Lung (tissue), 12 donors: Measurements from ENCODE around the gene POLR3B. TPM values are rescaled to one million over a fixed set of nuclear protein-coding genes. Genes with fewer than 3 reads are reported as not detected.

Experiments used
- ATAC-seq: fragments of 200-7000 bp; cut with Tn5 transposase; one replicate; pipeline ENCODE4 v1.9.1; 2020; ENCODE audit warnings: moderate number of reproducible peaks; ENCODE audit not compliant: insufficient read depth, low FRiP score
- DNase-seq, 3 donors: peaks; one replicate each; pipeline ENCODE4 v3.0.0-alpha.2; 2013 to 2017
- H3K27ac ChIP-seq, 2 donors: one replicate each; pipeline ENCODE4 v1.5.1; 2013; ENCODE audit warnings: mild to moderate bottlenecking in 2 of 2, moderate library complexity in 2 of 2, control low read depth in 1 of 2, inconsistent platforms in 1 of 2, low read depth in 1 of 2, low read length in 1 of 2
- H3K27me3 ChIP-seq, 3 donors: one replicate each; pipeline ENCODE4 v1.5.1; 2013; ENCODE audit warnings: low read length in 2 of 3; ENCODE audit not compliant: control insufficient read depth in 3 of 3, insufficient read depth in 3 of 3
- H3K36me3 ChIP-seq, 4 donors: one replicate each; pipeline ENCODE4 v1.5.1; 2013; ENCODE audit warnings: low read length in 4 of 4, mild to moderate bottlenecking in 1 of 4, moderate library complexity in 1 of 4; ENCODE audit not compliant: control insufficient read depth in 4 of 4, insufficient read depth in 4 of 4
- H3K4me1 ChIP-seq, 5 donors: one replicate each; pipeline ENCODE4 v1.5.1; 2013; ENCODE audit warnings: low read length in 5 of 5, mild to moderate bottlenecking in 2 of 5, moderate library complexity in 1 of 5; ENCODE audit not compliant: control insufficient read depth in 5 of 5, insufficient read depth in 5 of 5
- H3K4me3 ChIP-seq: one replicate; pipeline ENCODE4 v1.5.1; 2013; ENCODE audit warnings: mild to moderate bottlenecking, control low read depth, moderate library complexity
- H3K9ac ChIP-seq, 2 donors: one replicate each; pipeline ENCODE4 v1.5.1; 2013; ENCODE audit warnings: low read length in 2 of 2, control low read depth in 1 of 2; ENCODE audit not compliant: insufficient read depth in 1 of 2
- H3K9me3 ChIP-seq, 4 donors: one replicate each; pipeline ENCODE4 v1.5.1; 2013; ENCODE audit warnings: low read length in 3 of 4, mild to moderate bottlenecking in 1 of 4, moderate library complexity in 1 of 4; ENCODE audit not compliant: control insufficient read depth in 4 of 4, insufficient read depth in 3 of 4
- WGBS, 2 donors: extraction: QIAGEN DNeasy Blood & Tissue Kit; methylation state at CpG; one replicate each; pipeline ENCODE4 v1.1.7; 2013; 5-methylcytosine and 5-hydroxymethylcytosine counted together
- polyA plus RNA-seq, 2 donors: library from polyadenylated mRNA; stranded (reverse); fragments of 200-250 nt; gene quantifications; one replicate each; pipeline ENCODE4 v1.2.1, GENCODE V29; 2013
- total RNA-seq, 2 donors: library from RNA; depleted of rRNA in 1 of 2; stranded (reverse); fragments of >200 nt in 1 of 2; gene quantifications; one replicate each; pipeline ENCODE4 v1.2.1, GENCODE V29; 2014 to 2021
- TF ChIP-seq, protein P1 (sequence below): IDR thresholded peaks from 2 replicates; pipeline ENCODE4 v1.5.1; 2012; ENCODE audit warnings: mild to moderate bottlenecking; ENCODE audit errors: control extremely low read depth, extremely low read depth
- donor health status: control.
- donor health status: control.
- donor health status: Bipolar disorder and iron deficiency.
- donor health status: healthy.
- donor health status: DM: yes; HTN: yes; CAD: no.

Gene POLR3B
- total and polyA plus RNA-seq, 4 donors, result 3.6 to 13.5 (median 9.0) TPM

DNA sequence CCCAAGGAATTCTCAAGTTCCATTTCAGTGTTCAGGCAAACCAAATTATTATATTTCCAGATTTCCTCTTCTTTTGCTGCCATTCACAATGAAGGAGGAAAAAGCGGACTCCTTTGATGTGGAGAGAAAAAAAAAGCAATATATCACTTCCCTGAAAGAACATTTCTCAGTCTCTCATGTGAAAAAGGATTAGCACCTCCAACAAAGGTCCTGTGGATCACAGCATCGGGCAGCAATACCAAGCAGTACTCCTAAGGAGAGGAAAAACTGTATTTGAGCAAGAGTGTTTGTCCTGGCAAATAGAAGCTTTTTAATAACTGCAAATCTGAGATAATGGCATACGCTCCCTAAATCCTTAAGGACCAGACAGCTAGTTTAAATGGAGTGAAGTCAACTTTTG is 131.3 kb downstream of the POLR3B start:
- H3K4me3 ChIP-seq, result no peak overlapping the region
- peaks cover 0 to 4% (median 1%) of the 10 kb centered on the region in 4 donors for H3K36me3 ChIP-seq
- H3K9ac ChIP-seq, result no peak overlapping the region
- ATAC-seq (no peak), DNase-seq (no peak)
- TF ChIP-seq, protein P1, sequence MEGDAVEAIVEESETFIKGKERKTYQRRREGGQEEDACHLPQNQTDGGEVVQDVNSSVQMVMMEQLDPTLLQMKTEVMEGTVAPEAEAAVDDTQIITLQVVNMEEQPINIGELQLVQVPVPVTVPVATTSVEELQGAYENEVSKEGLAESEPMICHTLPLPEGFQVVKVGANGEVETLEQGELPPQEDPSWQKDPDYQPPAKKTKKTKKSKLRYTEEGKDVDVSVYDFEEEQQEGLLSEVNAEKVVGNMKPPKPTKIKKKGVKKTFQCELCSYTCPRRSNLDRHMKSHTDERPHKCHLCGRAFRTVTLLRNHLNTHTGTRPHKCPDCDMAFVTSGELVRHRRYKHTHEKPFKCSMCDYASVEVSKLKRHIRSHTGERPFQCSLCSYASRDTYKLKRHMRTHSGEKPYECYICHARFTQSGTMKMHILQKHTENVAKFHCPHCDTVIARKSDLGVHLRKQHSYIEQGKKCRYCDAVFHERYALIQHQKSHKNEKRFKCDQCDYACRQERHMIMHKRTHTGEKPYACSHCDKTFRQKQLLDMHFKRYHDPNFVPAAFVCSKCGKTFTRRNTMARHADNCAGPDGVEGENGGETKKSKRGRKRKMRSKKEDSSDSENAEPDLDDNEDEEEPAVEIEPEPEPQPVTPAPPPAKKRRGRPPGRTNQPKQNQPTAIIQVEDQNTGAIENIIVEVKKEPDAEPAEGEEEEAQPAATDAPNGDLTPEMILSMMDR, result no peak
- H3K4me1 ChIP-seq, result no peaks in the 10 kb centered on the region
- H3K27ac ChIP-seq, result no peak overlapping the region
- 87 to 93% methylated on average over 3 of the region's 3 CpGs for WGBS, 2 donors
- no peaks in the 10 kb centered on the region for H3K27me3 ChIP-seq
- no peaks in the 10 kb centered on the region for H3K9me3 ChIP-seq

DNA sequence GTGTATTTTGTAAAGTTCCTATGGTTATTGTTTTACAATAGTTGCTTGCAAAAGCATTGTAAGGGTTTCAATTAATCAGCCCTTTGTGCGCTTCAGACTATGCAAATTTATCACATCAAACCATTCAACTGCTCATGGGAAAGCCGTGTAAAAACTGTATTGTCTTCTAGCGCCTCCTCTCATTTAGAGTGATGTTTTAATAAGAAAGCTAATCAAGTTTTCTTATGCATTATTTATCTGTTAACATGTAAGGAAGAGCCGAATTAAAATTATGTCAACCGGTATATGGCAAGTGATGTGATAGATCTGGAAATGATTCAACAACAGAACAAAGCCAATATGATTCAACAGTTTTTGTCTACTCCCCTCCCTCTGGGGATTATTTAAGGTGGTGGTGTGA is 132.7 kb downstream of the POLR3B start:
- Histone ChIP-seq H3K36me3 (peaks cover 0 to 4% (median 1%) of the 10 kb centered on the region in 4 donors), H3K9ac (no peak overlapping the region), H3K4me1 (no peaks in the 10 kb centered on the region), H3K27ac (no peak overlapping the region), H3K9me3 (no peaks in the 10 kb centered on the region), H3K4me3 (no peak overlapping the region), H3K27me3 (no peaks in the 10 kb centered on the region)
- DNase-seq, result no peak
- WGBS, 2 donors, result 95 to 97% methylated on average over 5 of the region's 5 CpGs
- TF ChIP-seq, protein P1, result no peak
- no peak for ATAC-seq

DNA sequence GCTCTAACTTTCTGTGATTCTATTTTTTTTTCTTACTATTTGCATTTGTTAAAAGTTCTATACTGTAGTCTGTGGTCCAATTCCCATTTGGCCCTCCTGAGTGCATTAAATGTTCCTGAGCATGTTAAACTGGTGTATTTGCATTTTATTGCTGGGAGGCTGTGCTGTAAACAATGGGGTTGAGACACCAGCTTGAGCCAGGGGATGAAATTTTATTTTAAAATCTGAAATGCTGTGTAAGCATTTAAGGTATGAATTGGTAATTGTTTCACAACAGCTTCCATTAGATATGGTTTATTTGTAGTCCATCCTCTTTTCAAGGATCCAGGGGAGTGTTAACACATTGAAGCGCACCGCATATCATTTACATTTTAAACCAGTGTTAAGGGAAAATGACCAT is 135.3 kb downstream of the POLR3B start:
- no peaks in the 10 kb centered on the region for H3K9me3 ChIP-seq
- TF ChIP-seq, protein P1, result no peak
- WGBS, 2 donors, result 95 to 97% methylated on average over 2 of the region's 2 CpGs

DNA sequence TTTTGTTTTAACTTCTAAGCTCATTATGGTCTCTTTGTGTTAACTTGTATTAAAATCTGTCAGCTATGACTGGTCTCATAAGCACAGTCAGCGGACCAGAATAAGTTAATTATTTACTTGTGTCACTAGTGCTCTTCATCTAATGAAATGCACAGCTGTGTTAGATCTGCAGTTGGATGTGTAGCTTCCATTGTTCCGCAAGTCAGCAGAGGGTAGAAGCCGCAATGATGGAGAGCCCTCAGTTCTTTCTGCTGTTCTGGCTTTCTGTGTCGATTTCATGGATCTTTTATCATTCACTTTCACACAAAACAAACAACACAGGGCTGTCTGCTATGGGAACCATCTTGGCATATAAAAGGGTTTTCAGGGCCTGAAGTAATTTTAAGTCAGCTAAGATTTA is 136.0 kb downstream of the POLR3B start:
- no peaks in the 10 kb centered on the region for H3K27me3 ChIP-seq
- H3K9me3 ChIP-seq, result no peaks in the 10 kb centered on the region
- H3K27ac ChIP-seq, result no peak overlapping the region
- DNase-seq, result peak in 2 of 3 donors; percentile 14 to 31
- H3K9ac ChIP-seq, result no peak overlapping the region
- WGBS, 2 donors, result 83 to 89% methylated on average over 4 of the region's 4 CpGs
- ATAC-seq, result no peak
- no peak overlapping the region for H3K4me3 ChIP-seq
- TF ChIP-seq, protein P1, result no peak
- peaks cover 7 to 13% (median 10%) of the 10 kb centered on the region in 4 donors for H3K36me3 ChIP-seq
- peaks cover 0 to 3% (median 0%) of the 10 kb centered on the region in 5 donors for H3K4me1 ChIP-seq

More for the DNA sequence above, 135.3 kb downstream of the POLR3B start:
- no peak overlapping the region for H3K9ac ChIP-seq
- H3K4me1 ChIP-seq, result peaks cover 0 to 1% (median 0%) of the 10 kb centered on the region in 5 donors
- H3K27ac ChIP-seq, result no peak overlapping the region
- H3K4me3 ChIP-seq, result no peak overlapping the region
- DNase-seq (no peak), ATAC-seq (no peak)
- peaks cover 4 to 13% (median 9%) of the 10 kb centered on the region in 4 donors for H3K36me3 ChIP-seq
- no peaks in the 10 kb centered on the region for H3K27me3 ChIP-seq
